ENCODE measurements around the gene LCOR. TPM values are rescaled to one million over a fixed set of nuclear protein-coding genes. Genes with fewer than 3 reads are reported as not detected.

The LCOR gene
- total and polyA plus RNA-seq, 12 donors = 1.6 to 28.8 (median 23.7) TPM

DNA sequence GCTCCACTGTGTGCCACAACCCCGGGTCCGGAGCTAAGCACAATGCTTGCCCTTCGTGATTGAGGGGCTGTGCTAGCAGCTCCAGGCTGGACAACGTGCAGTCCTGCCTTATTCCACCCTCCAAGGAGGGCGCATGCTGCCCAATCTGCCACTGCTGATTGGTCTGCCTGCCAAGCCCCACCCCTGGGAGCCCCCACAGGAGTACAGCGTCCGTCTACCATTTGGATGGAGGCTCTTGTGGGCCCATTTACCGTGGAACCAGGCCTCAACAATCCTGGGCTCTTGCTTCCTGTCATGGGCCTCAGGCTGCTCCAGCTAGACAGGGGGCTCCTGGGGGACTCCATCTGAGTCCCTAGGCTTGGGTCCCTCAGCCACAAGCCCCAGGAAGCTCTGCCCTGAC lies 180.4 kb downstream of the LCOR start:
- intact Hi-C loops (cut with DNase I) = loop anchor here in 1 of 10 donors (10.0 kb wide), 1 partner anchor 88 kb away; no protein-coding TSS in a partner anchor
- TF ChIP-seq, protein P1, sequence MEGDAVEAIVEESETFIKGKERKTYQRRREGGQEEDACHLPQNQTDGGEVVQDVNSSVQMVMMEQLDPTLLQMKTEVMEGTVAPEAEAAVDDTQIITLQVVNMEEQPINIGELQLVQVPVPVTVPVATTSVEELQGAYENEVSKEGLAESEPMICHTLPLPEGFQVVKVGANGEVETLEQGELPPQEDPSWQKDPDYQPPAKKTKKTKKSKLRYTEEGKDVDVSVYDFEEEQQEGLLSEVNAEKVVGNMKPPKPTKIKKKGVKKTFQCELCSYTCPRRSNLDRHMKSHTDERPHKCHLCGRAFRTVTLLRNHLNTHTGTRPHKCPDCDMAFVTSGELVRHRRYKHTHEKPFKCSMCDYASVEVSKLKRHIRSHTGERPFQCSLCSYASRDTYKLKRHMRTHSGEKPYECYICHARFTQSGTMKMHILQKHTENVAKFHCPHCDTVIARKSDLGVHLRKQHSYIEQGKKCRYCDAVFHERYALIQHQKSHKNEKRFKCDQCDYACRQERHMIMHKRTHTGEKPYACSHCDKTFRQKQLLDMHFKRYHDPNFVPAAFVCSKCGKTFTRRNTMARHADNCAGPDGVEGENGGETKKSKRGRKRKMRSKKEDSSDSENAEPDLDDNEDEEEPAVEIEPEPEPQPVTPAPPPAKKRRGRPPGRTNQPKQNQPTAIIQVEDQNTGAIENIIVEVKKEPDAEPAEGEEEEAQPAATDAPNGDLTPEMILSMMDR (IDR thresholded peaks at IDR 0.05) = no peak
- H3K27ac ChIP-seq = no peak overlapping the region
- H3K4me1 ChIP-seq = no peaks in the 10 kb centered on the region
- no peaks in the 10 kb centered on the region for H3K27me3 ChIP-seq
- WGBS, 2 donors = 88 to 91% methylated on average over 8 of the region's 8 CpGs
- H3K4me3 ChIP-seq = no peak overlapping the region
- DNase-seq (no peak), ATAC-seq (no peak)
- peaks cover 0 to 13% (median 5%) of the 10 kb centered on the region in 11 donors for H3K9me3 ChIP-seq
- H3K36me3 ChIP-seq = no peaks in the 10 kb centered on the region

DNA sequence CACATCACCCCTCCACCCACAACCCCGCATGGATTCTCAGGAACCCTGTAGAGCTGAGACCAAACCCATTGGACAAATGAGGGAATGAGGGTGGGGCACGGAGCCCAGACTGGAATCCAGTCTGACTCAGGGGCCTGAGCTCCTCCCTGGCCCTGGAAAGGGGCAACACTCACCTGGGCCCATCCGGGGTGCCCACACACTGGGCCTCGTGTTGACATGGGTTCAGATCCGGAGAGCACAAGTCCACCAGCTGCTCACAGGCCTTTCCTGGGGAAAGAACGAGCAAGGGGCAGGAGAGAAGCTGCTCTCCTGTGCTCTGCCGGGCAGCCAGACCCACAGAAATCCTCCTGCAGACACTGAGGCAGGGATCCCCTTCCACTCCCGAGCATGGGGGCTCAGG lies 181.5 kb downstream of the LCOR start:
- TF ChIP-seq, protein P1 (IDR thresholded peaks at IDR 0.05) = no peak
- Histone ChIP-seq H3K4me3 (no peak overlapping the region), H3K36me3 (no peaks in the 10 kb centered on the region), H3K27me3 (no peaks in the 10 kb centered on the region), H3K27ac (no peak overlapping the region), H3K4me1 (no peaks in the 10 kb centered on the region), H3K9me3 (peaks cover 0 to 4% (median 0%) of the 10 kb centered on the region in 11 donors)
- DNase-seq (no peak), ATAC-seq (no peak)
- intact Hi-C loops (cut with DNase I) = loop anchor here in 1 of 10 donors (10.0 kb wide), 1 partner anchor 89 kb away; no protein-coding TSS in a partner anchor
- WGBS, 2 donors = 88 to 93% methylated on average over 8 of the region's 8 CpGs

DNA sequence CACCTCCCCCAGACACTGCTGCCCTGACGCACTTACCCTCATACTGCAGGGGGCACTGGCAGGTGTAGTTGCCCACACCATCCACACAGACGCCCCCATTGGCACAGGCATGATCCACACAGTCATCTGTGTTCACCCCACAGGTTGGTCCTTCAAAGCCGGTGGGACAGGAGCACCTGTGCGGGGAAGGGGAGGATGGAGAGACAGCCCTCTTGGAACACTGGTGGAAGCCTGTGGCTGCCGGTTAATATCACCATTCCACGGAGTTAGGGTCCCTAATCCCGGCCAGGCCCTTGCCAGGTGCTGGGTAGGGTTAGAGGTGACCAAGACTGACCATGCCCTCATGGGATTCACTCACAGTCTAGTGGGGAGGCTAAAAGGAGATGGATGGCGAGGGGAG lies 181.9 kb downstream of the LCOR start:
- intact Hi-C loops (cut with DNase I) = loop anchor here in 1 of 10 donors (10.0 kb wide), 1 partner anchor 89 kb away; no protein-coding TSS in a partner anchor
- TF ChIP-seq, protein P1 (IDR thresholded peaks at IDR 0.05) = no peak
- Histone ChIP-seq H3K4me1 (no peaks in the 10 kb centered on the region), H3K4me3 (no peak overlapping the region), H3K36me3 (no peaks in the 10 kb centered on the region), H3K27ac (no peak overlapping the region), H3K9me3 (peaks cover 0 to 4% (median 0%) of the 10 kb centered on the region in 11 donors), H3K27me3 (no peaks in the 10 kb centered on the region)
- no peak for ATAC-seq
- DNase-seq = no peak
- 86 to 90% methylated on average over 8 of the region's 8 CpGs for WGBS, 2 donors

- intact Hi-C loops (cut with DNase I) = loop anchor here in 2 of 10 donors (5.0 to 10.0 kb wide), 2 partner anchors 90 to 248 kb away; no protein-coding TSS in a partner anchor
- WGBS, 2 donors = 28 to 53% methylated on average over 1 of the region's 1 CpG
- Histone ChIP-seq H3K4me1 (peaks cover 0 to 6% (median under 1%) of the 10 kb centered on the region in 9 donors), H3K9me3 (no peaks in the 10 kb centered on the region), H3K27ac (no peak overlapping the region), H3K4me3 (no peak overlapping the region), H3K36me3 (no peaks in the 10 kb centered on the region), H3K27me3 (no peaks in the 10 kb centered on the region)
- ATAC-seq (no peak), DNase-seq (no peak)
- TF ChIP-seq, protein P1 (IDR thresholded peaks at IDR 0.05) = no peak
Observed at GRCh38 chr10:97015240-97015639, 183.1 kb downstream of the LCOR start.
